ENCODE results near the gene PRDX6.
"Not testable (repeated sequence)": the region's sequence is repeated elsewhere in the genome, so short reads cannot be mapped to it uniquely, and the experiment has no call there.

The PRDX6 gene

DNA sequence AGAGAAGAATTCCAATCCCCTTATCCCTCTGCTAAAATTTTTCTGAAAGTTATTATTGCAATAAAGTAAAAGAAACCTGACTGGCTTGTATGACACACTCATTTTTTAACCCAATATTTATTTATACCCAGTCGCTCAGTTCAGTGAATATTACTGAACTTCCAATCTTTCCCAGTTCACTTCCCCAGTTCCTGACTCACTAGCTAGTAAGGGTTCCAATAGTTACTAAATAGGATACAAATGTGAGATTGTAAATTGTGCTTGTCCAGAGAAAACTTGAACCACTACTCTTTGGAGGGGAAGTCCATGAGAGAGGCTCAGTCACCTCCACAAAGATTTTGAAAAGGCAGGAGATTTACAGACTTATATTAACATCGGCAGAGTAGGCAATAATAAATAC lies 31.4 kb downstream of the PRDX6 start:
- Histone ChIP-seq H3K79me2 (ENCODE audit: insufficient read depth, low read length) (no peaks in the 10 kb centered on the region), H3K9me2 (replicated peaks; ENCODE audit: low read depth, low read length) (no peaks in the 10 kb centered on the region), H3K27me3 (ENCODE audit: insufficient read depth, low read length, poor library complexity, severe bottlenecking) (no peaks in the 10 kb centered on the region), H3K4me3 (ENCODE audit: low read length, poor library complexity, severe bottlenecking) (no peak overlapping the region), H3K36me3 (ENCODE audit: insufficient read depth, low read length) (no peaks in the 10 kb centered on the region), H3K9ac (ENCODE audit: low read depth, low read length, poor library complexity, severe bottlenecking) (no peak overlapping the region), H3F3A (ENCODE audit: low read depth) (no peaks in the 10 kb centered on the region), H2AFZ (ENCODE audit: low read length) (no peak overlapping the region), H3K9me3 (ENCODE audit: insufficient read depth, low read depth, low read length) (no peaks in the 10 kb centered on the region), H3K4me1 (ENCODE audit: insufficient read depth, low read length, poor library complexity, severe bottlenecking) (no peaks in the 10 kb centered on the region), H4K20me1 (ENCODE audit: insufficient read depth, low read length, poor library complexity, severe bottlenecking) (no peaks in the 10 kb centered on the region), H3K4me2 (ENCODE audit: low read depth, low read length, poor library complexity, severe bottlenecking) (no peak overlapping the region)
- no peak for TF ChIP-seq EZH2phosphoT487 (IDR thresholded peaks at IDR 0.05; ENCODE audit: borderline replicate concordance)
- TF ChIP-seq, protein P1, sequence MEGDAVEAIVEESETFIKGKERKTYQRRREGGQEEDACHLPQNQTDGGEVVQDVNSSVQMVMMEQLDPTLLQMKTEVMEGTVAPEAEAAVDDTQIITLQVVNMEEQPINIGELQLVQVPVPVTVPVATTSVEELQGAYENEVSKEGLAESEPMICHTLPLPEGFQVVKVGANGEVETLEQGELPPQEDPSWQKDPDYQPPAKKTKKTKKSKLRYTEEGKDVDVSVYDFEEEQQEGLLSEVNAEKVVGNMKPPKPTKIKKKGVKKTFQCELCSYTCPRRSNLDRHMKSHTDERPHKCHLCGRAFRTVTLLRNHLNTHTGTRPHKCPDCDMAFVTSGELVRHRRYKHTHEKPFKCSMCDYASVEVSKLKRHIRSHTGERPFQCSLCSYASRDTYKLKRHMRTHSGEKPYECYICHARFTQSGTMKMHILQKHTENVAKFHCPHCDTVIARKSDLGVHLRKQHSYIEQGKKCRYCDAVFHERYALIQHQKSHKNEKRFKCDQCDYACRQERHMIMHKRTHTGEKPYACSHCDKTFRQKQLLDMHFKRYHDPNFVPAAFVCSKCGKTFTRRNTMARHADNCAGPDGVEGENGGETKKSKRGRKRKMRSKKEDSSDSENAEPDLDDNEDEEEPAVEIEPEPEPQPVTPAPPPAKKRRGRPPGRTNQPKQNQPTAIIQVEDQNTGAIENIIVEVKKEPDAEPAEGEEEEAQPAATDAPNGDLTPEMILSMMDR (conservative IDR thresholded peaks at IDR 0.05; ENCODE audit: low read length), result no peak

DNA sequence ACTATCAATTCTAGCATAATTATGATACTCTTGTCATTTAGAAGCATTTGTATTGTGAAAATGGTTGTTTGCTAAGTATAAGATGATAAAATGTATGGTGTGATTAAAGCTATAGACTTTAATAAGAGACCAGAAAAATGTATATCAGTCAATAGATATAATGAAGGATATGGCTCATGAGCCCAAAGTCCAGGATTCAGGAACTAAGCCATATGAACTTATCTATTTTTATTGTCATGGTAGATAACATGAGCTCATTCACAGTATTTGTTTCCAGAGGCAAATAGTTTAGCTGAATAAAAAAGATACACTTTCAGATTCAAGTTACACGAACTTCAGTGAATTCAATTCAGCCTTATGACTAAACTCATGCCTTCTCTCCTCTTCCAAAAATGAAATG lies 32.7 kb downstream of the PRDX6 start:
- no peak overlapping the region for H3K9ac ChIP-seq (ENCODE audit: low read depth, low read length, poor library complexity, severe bottlenecking)
- no peak overlapping the region for H2AFZ ChIP-seq (ENCODE audit: low read length)
- no peaks in the 10 kb centered on the region for H3K27me3 ChIP-seq (ENCODE audit: insufficient read depth, low read length, poor library complexity, severe bottlenecking)
- H3K4me2 ChIP-seq (ENCODE audit: low read depth, low read length, poor library complexity, severe bottlenecking), result no peak overlapping the region
- no peaks in the 10 kb centered on the region for H3K79me2 ChIP-seq (ENCODE audit: insufficient read depth, low read length)
- H3K9me3 ChIP-seq (ENCODE audit: insufficient read depth, low read depth, low read length), result no peaks in the 10 kb centered on the region
- no peak for TF ChIP-seq EZH2phosphoT487 (IDR thresholded peaks at IDR 0.05; ENCODE audit: borderline replicate concordance)
- TF ChIP-seq, protein P1 (conservative IDR thresholded peaks at IDR 0.05; ENCODE audit: low read length), result no peak
- H3K9me2 ChIP-seq (replicated peaks; ENCODE audit: low read depth, low read length), result no peaks in the 10 kb centered on the region
- no peaks in the 10 kb centered on the region for H3K36me3 ChIP-seq (ENCODE audit: insufficient read depth, low read length)
- no peaks in the 10 kb centered on the region for H3F3A ChIP-seq (ENCODE audit: low read depth)
- H3K4me3 ChIP-seq (ENCODE audit: low read length, poor library complexity, severe bottlenecking), result no peak overlapping the region
- H3K4me1 ChIP-seq (ENCODE audit: insufficient read depth, low read length, poor library complexity, severe bottlenecking), result no peaks in the 10 kb centered on the region
- H4K20me1 ChIP-seq (ENCODE audit: insufficient read depth, low read length, poor library complexity, severe bottlenecking), result no peaks in the 10 kb centered on the region

DNA sequence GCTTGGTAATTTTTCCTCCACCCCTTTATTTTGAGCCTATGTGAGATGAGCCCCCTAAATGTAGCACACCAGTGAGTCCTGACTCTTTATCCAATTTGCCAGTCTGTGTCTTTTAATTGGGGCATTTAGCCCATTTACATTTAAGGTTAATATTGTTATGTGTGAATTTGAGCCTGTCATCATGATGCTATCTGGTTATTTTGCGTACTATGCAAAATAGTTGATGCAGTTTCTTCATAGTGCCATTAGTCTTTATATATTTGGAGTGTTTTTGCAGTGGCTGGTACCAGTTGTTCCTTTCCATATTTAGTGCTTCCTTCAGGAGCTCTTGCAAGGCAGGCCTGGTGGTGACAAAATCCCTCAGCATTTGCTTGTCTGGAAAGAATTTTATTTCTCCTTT lies 37.4 kb downstream of the PRDX6 start:
- H3K4me1 ChIP-seq (ENCODE audit: insufficient read depth, low read length, poor library complexity, severe bottlenecking); H2AFZ ChIP-seq (ENCODE audit: low read length); H3K36me3 ChIP-seq (ENCODE audit: insufficient read depth, low read length); H3K4me3 ChIP-seq (ENCODE audit: low read length, poor library complexity, severe bottlenecking); H3K9me2 ChIP-seq (replicated peaks; ENCODE audit: low read depth, low read length); H3K27me3 ChIP-seq (ENCODE audit: insufficient read depth, low read length, poor library complexity, severe bottlenecking); H4K20me1 ChIP-seq (ENCODE audit: insufficient read depth, low read length, poor library complexity, severe bottlenecking); H3K4me2 ChIP-seq (ENCODE audit: low read depth, low read length, poor library complexity, severe bottlenecking); H3K79me2 ChIP-seq (ENCODE audit: insufficient read depth, low read length); H3F3A ChIP-seq (ENCODE audit: low read depth); H3K9ac ChIP-seq (ENCODE audit: low read depth, low read length, poor library complexity, severe bottlenecking); H3K9me3 ChIP-seq (ENCODE audit: insufficient read depth, low read depth, low read length): not testable (repeated sequence)

DNA sequence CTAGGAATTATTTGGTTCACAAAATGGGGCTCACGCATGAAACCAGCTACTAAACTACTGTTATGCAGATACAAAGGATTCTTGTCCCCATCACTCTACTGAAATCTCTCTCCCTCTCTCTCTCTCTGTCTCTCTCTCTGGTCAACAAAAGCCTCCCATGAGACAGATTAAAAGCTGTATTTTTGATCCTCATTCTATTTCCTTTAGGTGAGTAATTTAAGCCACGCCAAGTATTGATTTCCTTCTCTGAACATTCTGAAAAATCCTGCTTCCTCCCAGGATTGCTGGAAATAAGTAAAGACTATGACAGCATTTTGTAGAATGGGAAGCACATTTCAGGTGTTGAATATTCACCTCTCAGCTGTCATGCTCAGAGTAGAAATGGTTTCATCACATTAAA lies 43.7 kb downstream of the PRDX6 start:
- H2AFZ ChIP-seq (ENCODE audit: low read length), result no peak overlapping the region
- no peak overlapping the region for H3K9ac ChIP-seq (ENCODE audit: low read depth, low read length, poor library complexity, severe bottlenecking)
- H3K9me3 ChIP-seq (ENCODE audit: insufficient read depth, low read depth, low read length), result no peaks in the 10 kb centered on the region
- no peaks in the 10 kb centered on the region for H4K20me1 ChIP-seq (ENCODE audit: insufficient read depth, low read length, poor library complexity, severe bottlenecking)
- H3K4me1 ChIP-seq (ENCODE audit: insufficient read depth, low read length, poor library complexity, severe bottlenecking), result peaks cover 10% of the 10 kb centered on the region
- no peaks in the 10 kb centered on the region for H3K36me3 ChIP-seq (ENCODE audit: insufficient read depth, low read length)
- no peaks in the 10 kb centered on the region for H3K27me3 ChIP-seq (ENCODE audit: insufficient read depth, low read length, poor library complexity, severe bottlenecking)
- no peak overlapping the region for H3K4me2 ChIP-seq (ENCODE audit: low read depth, low read length, poor library complexity, severe bottlenecking)
- no peaks in the 10 kb centered on the region for H3F3A ChIP-seq (ENCODE audit: low read depth)
- TF ChIP-seq, protein P1 (conservative IDR thresholded peaks at IDR 0.05; ENCODE audit: low read length), result no peak
- no peak overlapping the region for H3K4me3 ChIP-seq (ENCODE audit: low read length, poor library complexity, severe bottlenecking)
- no peaks in the 10 kb centered on the region for H3K9me2 ChIP-seq (replicated peaks; ENCODE audit: low read depth, low read length)
- H3K79me2 ChIP-seq (ENCODE audit: insufficient read depth, low read length), result no peaks in the 10 kb centered on the region

Measured in Loucy (cell line).